H1 (cell line): ENCODE data around the gene ZNF575. TPM values are rescaled to one million over a fixed set of nuclear protein-coding genes. Genes with fewer than 3 reads are reported as not detected.

Experiments
- CTCF ChIA-PET: fragments of 300-600 bp; sonication (Branson Sonifier 250); formaldehyde crosslinking; loops from one replicate; lab custom pipeline; 2021; ENCODE audit not compliant: partially characterized antibody; lab: Charles Lee
- POLR2A ChIA-PET: fragments of 300-600 bp; sonication (Branson Sonifier 250); formaldehyde crosslinking; loops from one replicate; lab custom pipeline; 2021; ENCODE audit warnings: inconsistent platforms; ENCODE audit not compliant: partially characterized antibody; lab: Charles Lee
- DNase-seq, 2 experiments: peaks; one replicate each; pipeline versions ENCODE4 v3.0.0 to v3.0.0-alpha.2; 2010 to 2022; ENCODE audit warnings: low spot score in 2 of 2, low read depth in 1 of 2, mixed read lengths in 1 of 2
- FAIRE-seq: peaks from 2 replicates; lab custom pipeline; 2011; peaks lifted over from hg19 to GRCh38; lab: Jason Lieb, UNC
- H2AFZ ChIP-seq: 2 replicates; pipeline ENCODE4 v1.8.1; 2012; ENCODE audit warnings: low read length, inconsistent platforms
- H2AK5ac ChIP-seq: 2 replicates; pipeline ENCODE4 v1.6.1; 2013; ENCODE audit warnings: low read depth, low read length
- H2BK120ac ChIP-seq: replicated peaks from 2 replicates; pipeline ENCODE3; 2013; ENCODE audit warnings: low read depth, low read length, inconsistent platforms
- H2BK12ac ChIP-seq: 2 replicates; pipeline ENCODE4 v1.6.1; 2013; ENCODE audit warnings: low read depth, low read length
- H2BK15ac ChIP-seq: 2 replicates; pipeline ENCODE4 v1.6.1; 2013; ENCODE audit warnings: low read length
- H2BK20ac ChIP-seq: 2 replicates; pipeline ENCODE4 v1.6.1; 2013; ENCODE audit warnings: low read length
- H2BK5ac ChIP-seq: 2 replicates; pipeline ENCODE4 v1.6.1; 2013; ENCODE audit warnings: low read depth, low read length
- H3K14ac ChIP-seq: 2 replicates; pipeline ENCODE4 v1.6.1; 2013; ENCODE audit warnings: inconsistent platforms; ENCODE audit not compliant: insufficient read length
- H3K18ac ChIP-seq: 2 replicates; pipeline ENCODE4 v1.6.1; 2013; ENCODE audit warnings: low read length; ENCODE audit errors: extremely low read depth
- H3K23ac ChIP-seq: 2 replicates; pipeline ENCODE4 v1.6.1; 2013; ENCODE audit warnings: inconsistent platforms; ENCODE audit not compliant: insufficient read length
- H3K23me2 ChIP-seq: 2 replicates; pipeline ENCODE4 v1.6.1; 2013; ENCODE audit warnings: low read depth, low read length
- H3K27ac ChIP-seq: 2 replicates; pipeline ENCODE4 v1.6.1; 2011; ENCODE audit warnings: low read depth, low read length, inconsistent platforms
- H3K27me3 ChIP-seq, 4 experiments: replicated peaks in 1 of 4; 1 replicate in 1 of 4; 2 replicates in 3 of 4; pipeline versions ENCODE4 v1.6.1 to v1.8.1; 2011 to 2013; ENCODE audit warnings: low read length in 3 of 4, mild to moderate bottlenecking in 3 of 4, inconsistent platforms in 2 of 4, mixed read lengths in 2 of 4, moderate library complexity in 1 of 4; ENCODE audit not compliant: control insufficient read depth in 3 of 4, insufficient read depth in 3 of 4; ENCODE audit errors: extremely low read depth in 1 of 4
- H3K36me3 ChIP-seq, 4 experiments: 2 replicates each; pipeline versions ENCODE4 v1.6.1 to v1.8.1; 2011 to 2013; ENCODE audit warnings: mild to moderate bottlenecking in 4 of 4, low read length in 3 of 4, moderate library complexity in 2 of 4, control low read depth in 1 of 4, inconsistent platforms in 1 of 4; ENCODE audit not compliant: insufficient read depth in 4 of 4, control insufficient read depth in 2 of 4
- H3K4ac ChIP-seq: replicated peaks from 2 replicates; pipeline ENCODE3; 2013; ENCODE audit warnings: low read length, low read depth, mixed read lengths, inconsistent platforms; ENCODE audit not compliant: insufficient read length
- H3K4me1 ChIP-seq, 4 experiments: replicated peaks in 1 of 4; 1 replicate in 1 of 4; 2 replicates in 3 of 4; pipeline versions ENCODE4 v1.6.1 to v1.8.1; 2011 to 2013; ENCODE audit warnings: low read length in 3 of 4, inconsistent platforms in 2 of 4, mixed read lengths in 1 of 4; ENCODE audit not compliant: insufficient read depth in 4 of 4, control insufficient read depth in 3 of 4
- H3K4me2 ChIP-seq, 2 experiments: 2 replicates each; pipeline versions ENCODE4 v1.6.1 to v1.8.1; 2011 to 2013; ENCODE audit warnings: low read depth in 2 of 2, low read length in 2 of 2, control low read depth in 1 of 2, inconsistent platforms in 1 of 2, mild to moderate bottlenecking in 1 of 2; ENCODE audit not compliant: insufficient read depth in 1 of 2
- H3K4me3 ChIP-seq, 4 experiments: fragments of 200-600, 300-600 bp in 1 of 4; sonication (generic), shearing (Covaris generic), sonication (Bioruptor Twin) in 1 of 4; 2 replicates each; pipeline versions ENCODE4 v1.5.1 to v1.8.1; 2011 to 2016; ENCODE audit warnings: low read length in 4 of 4, low read depth in 3 of 4, control low read depth in 2 of 4, inconsistent platforms in 2 of 4, mild to moderate bottlenecking in 2 of 4, mixed read lengths in 1 of 4, moderate library complexity in 1 of 4; ENCODE audit not compliant: insufficient read depth in 2 of 4; ENCODE audit errors: extremely low read depth in 1 of 4
- H3K56ac ChIP-seq: replicated peaks from 2 replicates; pipeline ENCODE3; 2013; ENCODE audit warnings: low read depth, mild to moderate bottlenecking, mixed read lengths, low read length, inconsistent platforms; ENCODE audit not compliant: insufficient read length
- H3K79me1 ChIP-seq: 2 replicates; pipeline ENCODE4 v1.6.1; 2013; ENCODE audit warnings: low read depth, low read length, control low read depth
- H3K79me2 ChIP-seq, 2 experiments: 2 replicates each; pipeline versions ENCODE4 v1.6.1 to v1.8.1; 2012 to 2013; ENCODE audit warnings: low read length in 2 of 2, mild to moderate bottlenecking in 2 of 2, inconsistent platforms in 1 of 2; ENCODE audit not compliant: insufficient read depth in 2 of 2, control insufficient read depth in 1 of 2
- H3K9ac ChIP-seq, 4 experiments: replicated peaks in 1 of 4; 1 replicate in 1 of 4; 2 replicates in 3 of 4; pipeline versions ENCODE4 v1.6.1 to v1.8.1; 2011 to 2013; ENCODE audit warnings: low read depth in 3 of 4, low read length in 3 of 4, control low read depth in 2 of 4, mild to moderate bottlenecking in 2 of 4, moderate library complexity in 2 of 4, inconsistent platforms in 1 of 4; ENCODE audit errors: extremely low read depth in 1 of 4
- H3K9me3 ChIP-seq, 2 experiments: 2 replicates each; pipeline versions ENCODE4 v1.6.1 to v1.8.1; 2012 to 2013; ENCODE audit warnings: mild to moderate bottlenecking in 2 of 2, moderate library complexity in 2 of 2, control low read depth in 1 of 2, inconsistent platforms in 1 of 2, low read depth in 1 of 2, low read length in 1 of 2, mixed read lengths in 1 of 2; ENCODE audit not compliant: insufficient read depth in 2 of 2
- H4K20me1 ChIP-seq, 2 experiments: replicated peaks in 1 of 2; 2 replicates each; pipeline versions ENCODE3 to v1.8.1; 2011 to 2013; ENCODE audit warnings: inconsistent platforms in 2 of 2, low read length in 2 of 2, mild to moderate bottlenecking in 1 of 2; ENCODE audit not compliant: insufficient read depth in 2 of 2, control insufficient read depth in 1 of 2
- H4K5ac ChIP-seq: 2 replicates; pipeline ENCODE4 v1.6.1; 2013; ENCODE audit warnings: low read length, low read depth, mixed read lengths, inconsistent platforms; ENCODE audit not compliant: insufficient read length
- H4K8ac ChIP-seq: 2 replicates; pipeline ENCODE4 v1.8.0; 2013; ENCODE audit warnings: mild to moderate bottlenecking, moderate library complexity, low read length, inconsistent platforms; ENCODE audit not compliant: insufficient read depth; ENCODE audit errors: extremely low read depth
- H4K91ac ChIP-seq: replicated peaks from 2 replicates; pipeline ENCODE3; 2013; ENCODE audit warnings: low read length, mixed read lengths, inconsistent platforms; ENCODE audit not compliant: insufficient read length
- FOSL1 ChIP-seq: IDR thresholded peaks from 2 replicates; pipeline ENCODE4 v1.6.1; 2011; ENCODE audit warnings: mild to moderate bottlenecking, low read depth, low read length, moderate library complexity; ENCODE audit not compliant: insufficient read depth
- NANOG ChIP-seq: IDR thresholded peaks from 2 replicates; pipeline ENCODE4 v1.6.1; 2011; ENCODE audit warnings: low read length, low read depth, mild to moderate bottlenecking, inconsistent platforms; ENCODE audit not compliant: insufficient read depth, poor library complexity, severe bottlenecking
- RXRA ChIP-seq: IDR thresholded peaks from 2 replicates; pipeline ENCODE4 v1.6.1; 2011; ENCODE audit warnings: low read depth, mild to moderate bottlenecking, low read length, moderate library complexity; ENCODE audit not compliant: insufficient read depth
- SRF ChIP-seq: IDR thresholded peaks from 2 replicates; pipeline ENCODE4 v1.6.1; 2011; ENCODE audit warnings: mild to moderate bottlenecking, low read depth, low read length, moderate library complexity
- WGBS, 2 experiments: shearing (Covaris generic) in 1 of 2; methylation state at CpG; one replicate each; pipeline versions ENCODE4 v1.1.6 to v1.1.7; 2013 to 2015; ENCODE audit warnings: low lambda C conversion rate in 2 of 2, mixed read lengths in 2 of 2, inconsistent platforms in 1 of 2, low coverage in 1 of 2, missing lambda C conversion rate in 1 of 2; ENCODE audit not compliant: insufficient replicate concordance in 2 of 2, insufficient coverage in 1 of 2, insufficient read length in 1 of 2; ENCODE audit errors: extremely low coverage in 1 of 2, missing lambda C conversion rate in 1 of 2; 5-methylcytosine and 5-hydroxymethylcytosine counted together
- polyA plus RNA-seq, 7 experiments: library from polyadenylated mRNA; depleted of rRNA in 3 of 7; stranded (reverse) in 5 of 7; unstranded in 2 of 7; fragments of >200 nt in 5 of 7; fragments of 200-250 nt in 2 of 7; gene quantifications; 1 replicate in 5 of 7; 2 replicates in 1 of 7; 4 replicates in 1 of 7; pipeline versions ENCODE4 v1.2.1 to v1.2.3, GENCODE V29; 2011 to 2013; ENCODE audit warnings: missing spikeins in 2 of 7, mixed read lengths in 2 of 7
- total RNA-seq: library from RNA; stranded (reverse); fragmentation: NEBNext Ultra II Directional; extraction: Animal tissue kit (Norgen Biotek cat#: 25700); gene quantifications from 2 replicates; pipeline ENCODE4 v1.2.1, GENCODE V29; 2021

ZNF575 gene
- total and polyA plus RNA-seq, 2 of the 8 experiments (the other 6 are each of a cell fraction or from before 2014, with no cell fraction given), result 0.05 TPM; not detected in 1

DNA sequence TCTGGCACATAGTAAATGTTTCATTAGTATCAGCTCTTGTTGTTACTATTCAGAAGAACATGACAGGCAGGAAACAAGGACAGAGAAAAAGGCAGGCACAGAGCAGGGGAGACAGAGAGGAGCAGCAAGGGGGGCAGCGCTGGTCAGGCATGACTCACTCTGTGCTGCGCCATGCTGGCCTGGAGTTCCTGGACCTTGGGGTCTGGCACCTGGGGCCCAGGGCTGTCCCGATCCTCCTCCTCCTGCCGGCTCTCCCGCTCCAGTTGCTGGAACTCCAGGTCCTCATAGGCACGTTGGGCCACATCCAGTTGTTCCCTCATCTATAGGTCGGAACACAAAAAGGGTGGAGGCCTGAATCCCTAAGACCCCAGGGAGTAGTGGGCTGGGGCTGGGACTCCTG, 36.0 kb upstream of the ZNF575 start:
- H3K23ac ChIP-seq, result no peak overlapping the region
- H4K8ac ChIP-seq, result no peak overlapping the region
- TF ChIP-seq SRF, result no peak
- TF ChIP-seq RXRA, result no peak
- TF ChIP-seq NANOG, result no peak
- TF ChIP-seq FOSL1, result no peak
- no peak overlapping the region for H3K4me2 ChIP-seq
- no peak overlapping the region for H3K18ac ChIP-seq
- H2BK15ac ChIP-seq, result no peak overlapping the region
- H3K9ac ChIP-seq, result no peak overlapping the region
- no peak overlapping the region for H2BK120ac ChIP-seq
- ChIA-PET POLR2A (interaction anchor here (1.2 kb wide), 2 partner anchors 23 to 28 kb away, joined by 3 read pairs; no protein-coding TSS in a partner anchor), CTCF (interaction anchor here (0.7 to 4.3 kb wide), 3 partner anchors 22 to 1059 kb away, joined by 3 to 19 read pairs (median 7); no protein-coding TSS in a partner anchor)
- H3K23me2 ChIP-seq, result peaks cover 5% of the 10 kb centered on the region; the same call in 1 of the 2 replicates
- H3K56ac ChIP-seq, result no peak overlapping the region
- no peak overlapping the region for H4K5ac ChIP-seq
- peaks cover 0 to 8% (median 2%) of the 10 kb centered on the region in 4 experiments; a peak in 3 of 8 replicates for H3K36me3 ChIP-seq
- no peak overlapping the region for H2AFZ ChIP-seq
- H2BK20ac ChIP-seq, result no peak overlapping the region
- no peak overlapping the region for H3K27ac ChIP-seq
- no peak for FAIRE-seq
- H2AK5ac ChIP-seq, result no peak overlapping the region
- H3K4ac ChIP-seq, result no peak overlapping the region
- H4K91ac ChIP-seq, result no peak overlapping the region
- no peak overlapping the region for H3K14ac ChIP-seq
- no peaks in the 10 kb centered on the region for H3K27me3 ChIP-seq
- no peaks in the 10 kb centered on the region for H3K79me2 ChIP-seq
- H4K20me1 ChIP-seq, result no peaks in the 10 kb centered on the region
- no peak overlapping the region for H2BK5ac ChIP-seq
- no peaks in the 10 kb centered on the region for H3K79me1 ChIP-seq
- no peaks in the 10 kb centered on the region; a peak in 1 of 7 replicates for H3K4me1 ChIP-seq
- 88% methylated on average over 7 of the region's 7 CpGs; no CpG with 5 or more reads in 1 of the 2 experiments for WGBS, 2 experiments
- H2BK12ac ChIP-seq, result no peak overlapping the region
- no peak overlapping the region for H3K4me3 ChIP-seq
- no peaks in the 10 kb centered on the region for H3K9me3 ChIP-seq
- DNase-seq, result no peak
